ENCODE data around the gene EIF4E2.

The EIF4E2 gene

GRCh38 chr2:232615339-232615738 is 64.8 kb downstream of the EIF4E2 start:
- WGBS, 2 donors (ENCODE audit: extremely low coverage in 2 of 2, insufficient read length in 2 of 2, insufficient replicate concordance in 1 of 2), result no CpG with 5 or more reads among the region's 8 CpGs
- Histone ChIP-seq H2BK12ac (ENCODE audit: low read length) (no peak overlapping the region), H3K4me2 (ENCODE audit: insufficient read depth, low read length, poor library complexity, severe bottlenecking) (no peak overlapping the region), H3K9ac (ENCODE audit: low read depth, low read length, poor library complexity) (no peak overlapping the region), H3K14ac (ENCODE audit: low read length) (no peak overlapping the region), H3K23ac (ENCODE audit: low read depth, low read length, poor library complexity) (no peak overlapping the region), H3K36me3 (replicated peaks in 1 of 2; ENCODE audit: control insufficient read depth in 2 of 2, insufficient read depth in 2 of 2, low read length in 2 of 2) (no peaks in the 10 kb centered on the region), H3K9me3 (replicated peaks in 1 of 2; ENCODE audit: control insufficient read depth in 2 of 2, insufficient read depth in 1 of 2, low read depth in 1 of 2, low read length in 2 of 2) (no peaks in the 10 kb centered on the region), H3K18ac (ENCODE audit: low read length) (no peak overlapping the region), H3K4ac (ENCODE audit: low read length) (no peak overlapping the region), H2BK120ac (ENCODE audit: low read depth, low read length) (no peak overlapping the region), H4K8ac (ENCODE audit: low read depth, low read length) (no peak overlapping the region), H3K4me1 (ENCODE audit: control insufficient read depth in 2 of 2, insufficient read depth in 1 of 2, low read depth in 1 of 2, low read length in 2 of 2) (no peaks in the 10 kb centered on the region), H3K4me3 (ENCODE audit: low read length in 2 of 2) (no peak overlapping the region), H4K91ac (ENCODE audit: low read depth, low read length, poor library complexity) (no peak overlapping the region), H3K27me3 (ENCODE audit: control insufficient read depth in 3 of 3, insufficient read depth in 3 of 3, low read depth in 1 of 3, low read length in 3 of 3) (no peaks in the 10 kb centered on the region), H3K27ac (replicated peaks; ENCODE audit: low read length) (no peak overlapping the region), H2BK5ac (ENCODE audit: low read length) (no peak overlapping the region), H2AFZ (ENCODE audit: low read length) (no peak overlapping the region), H2BK15ac (ENCODE audit: low read length) (no peak overlapping the region), H2AK5ac (ENCODE audit: low read depth, low read length) (no peak overlapping the region), H3K79me1 (ENCODE audit: low read depth, low read length) (no peaks in the 10 kb centered on the region)
- DNase-seq (ENCODE audit: low spot score), result no peak
